ENCODE measurements around the gene IKZF1. TPM values are rescaled to one million over a fixed set of nuclear protein-coding genes. Genes with fewer than 3 reads are reported as not detected.
A peak's percentile ranks its signal among the peaks of the same experiment; 100 is the strongest.

Gene IKZF1
- total RNA-seq, 1 donor from 2014 or later = 3.6 TPM

GRCh38 chr7:50366311-50366710 lies 61.8 kb downstream of the IKZF1 start:
- no peak overlapping the region for H3K4me3 ChIP-seq
- H3K9me3 ChIP-seq = no peaks in the 10 kb centered on the region
- intact Hi-C loops (cut with DNase I) = no loop called here
- no peak for DNase-seq (ENCODE audit: low spot score in 2 of 2)
- H3K27me3 ChIP-seq = no peaks in the 10 kb centered on the region
- TF ChIP-seq CTCF (IDR thresholded peaks at IDR 0.05) = no peak
- no peaks in the 10 kb centered on the region for H3K4me1 ChIP-seq
- H3K27ac ChIP-seq = no peak overlapping the region
- no peaks in the 10 kb centered on the region for H3K36me3 ChIP-seq

- no peak for TF ChIP-seq CTCF (IDR thresholded peaks at IDR 0.05)
- H3K36me3 ChIP-seq = no peaks in the 10 kb centered on the region
- H3K9me3 ChIP-seq = no peaks in the 10 kb centered on the region
- intact Hi-C loops (cut with DNase I) = no loop called here
- H3K27ac ChIP-seq = no peak overlapping the region
- H3K27me3 ChIP-seq = no peaks in the 10 kb centered on the region
- H3K4me3 ChIP-seq = no peak overlapping the region
- no peaks in the 10 kb centered on the region for H3K4me1 ChIP-seq
- no peak for DNase-seq (ENCODE audit: low spot score in 2 of 2)
These were observed 62.6 kb downstream of the IKZF1 start for GRCh38 chr7:50367100-50367499.

- H3K4me1 ChIP-seq = no peaks in the 10 kb centered on the region
- no peaks in the 10 kb centered on the region for H3K9me3 ChIP-seq
- intact Hi-C loops (cut with DNase I) = no loop called here
- no peaks in the 10 kb centered on the region for H3K36me3 ChIP-seq
- H3K4me3 ChIP-seq = no peak overlapping the region
- no peak for DNase-seq (ENCODE audit: low spot score in 2 of 2)
- no peaks in the 10 kb centered on the region for H3K27me3 ChIP-seq
- no peak overlapping the region for H3K27ac ChIP-seq
- TF ChIP-seq CTCF (IDR thresholded peaks at IDR 0.05) = no peak
These were observed 63.1 kb downstream of the IKZF1 start for GRCh38 chr7:50367570-50367969.

GRCh38 chr7:50368366-50368765 lies 63.9 kb downstream of the IKZF1 start:
- Histone ChIP-seq H3K36me3 (no peaks in the 10 kb centered on the region), H3K4me1 (no peaks in the 10 kb centered on the region), H3K9me3 (no peaks in the 10 kb centered on the region), H3K27me3 (no peaks in the 10 kb centered on the region), H3K4me3 (no peak overlapping the region), H3K27ac (no peak overlapping the region)
- DNase-seq (ENCODE audit: low spot score in 2 of 2) = no peak
- intact Hi-C loops (cut with DNase I) = no loop called here
- no peak for TF ChIP-seq CTCF (IDR thresholded peaks at IDR 0.05)

GRCh38 chr7:50369143-50370026 lies 64.9 kb downstream of the IKZF1 start:
- no peaks in the 10 kb centered on the region for H3K9me3 ChIP-seq
- intact Hi-C loops (cut with DNase I) = no loop called here

More at GRCh38 chr7:50369143-50370026, 64.9 kb downstream of the IKZF1 start:
- DNase-seq (ENCODE audit: low spot score in 2 of 2) = no peak
- H3K4me3 ChIP-seq = no peak overlapping the region
- no peaks in the 10 kb centered on the region for H3K27me3 ChIP-seq
- peak in 1 of 3 experiments; percentile 26 for TF ChIP-seq CTCF (IDR thresholded peaks at IDR 0.05)
- no peaks in the 10 kb centered on the region for H3K36me3 ChIP-seq
- H3K27ac ChIP-seq = no peak overlapping the region
- no peaks in the 10 kb centered on the region for H3K4me1 ChIP-seq
